Fibroblast of lung (primary cell): Measurements from ENCODE around the gene ACO1.

ENCODE experiments used
- EZH2 ChIP-seq: IDR thresholded peaks from 2 replicates; pipeline ENCODE4 v1.5.1; 2012; ENCODE audit warnings: low read length, control low read depth, mild to moderate bottlenecking; ENCODE audit errors: missing control alignments
- TF ChIP-seq, protein P1 (sequence below), 2 donors: IDR thresholded peaks in 1 of 2; conservative IDR thresholded peaks in 1 of 2; 1 replicate in 1 of 2; 2 replicates in 1 of 2; pipeline ENCODE4 v1.5.1; 2011 to 2012; ENCODE audit warnings: low read length in 2 of 2, control low read depth in 1 of 2, inconsistent platforms in 1 of 2, low read depth in 1 of 2, mild to moderate bottlenecking in 1 of 2

GRCh38 chr9:32468740-32469139 lies 84.3 kb downstream of the ACO1 start:
- TF ChIP-seq, protein P1, sequence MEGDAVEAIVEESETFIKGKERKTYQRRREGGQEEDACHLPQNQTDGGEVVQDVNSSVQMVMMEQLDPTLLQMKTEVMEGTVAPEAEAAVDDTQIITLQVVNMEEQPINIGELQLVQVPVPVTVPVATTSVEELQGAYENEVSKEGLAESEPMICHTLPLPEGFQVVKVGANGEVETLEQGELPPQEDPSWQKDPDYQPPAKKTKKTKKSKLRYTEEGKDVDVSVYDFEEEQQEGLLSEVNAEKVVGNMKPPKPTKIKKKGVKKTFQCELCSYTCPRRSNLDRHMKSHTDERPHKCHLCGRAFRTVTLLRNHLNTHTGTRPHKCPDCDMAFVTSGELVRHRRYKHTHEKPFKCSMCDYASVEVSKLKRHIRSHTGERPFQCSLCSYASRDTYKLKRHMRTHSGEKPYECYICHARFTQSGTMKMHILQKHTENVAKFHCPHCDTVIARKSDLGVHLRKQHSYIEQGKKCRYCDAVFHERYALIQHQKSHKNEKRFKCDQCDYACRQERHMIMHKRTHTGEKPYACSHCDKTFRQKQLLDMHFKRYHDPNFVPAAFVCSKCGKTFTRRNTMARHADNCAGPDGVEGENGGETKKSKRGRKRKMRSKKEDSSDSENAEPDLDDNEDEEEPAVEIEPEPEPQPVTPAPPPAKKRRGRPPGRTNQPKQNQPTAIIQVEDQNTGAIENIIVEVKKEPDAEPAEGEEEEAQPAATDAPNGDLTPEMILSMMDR (conservative IDR thresholded peaks at IDR 0.05 in 1 of 2, IDR thresholded peaks at IDR 0.05 in 1 of 2; ENCODE audit: low read depth in 1 of 2, low read length in 2 of 2), result no peak
- TF ChIP-seq EZH2, result no peak
